ENCODE results near the gene PKN1. TPM values are rescaled to one million over a fixed set of nuclear protein-coding genes. Genes with fewer than 3 reads are reported as not detected.
A peak's percentile ranks its signal among the peaks of the same experiment; 100 is the strongest.

Gene PKN1
- total and polyA plus RNA-seq, 9 of the 15 experiments (the other 6 are each of a cell fraction or from before 2014, with no cell fraction given) = 0.30 to 228 (median 77.5) TPM

DNA sequence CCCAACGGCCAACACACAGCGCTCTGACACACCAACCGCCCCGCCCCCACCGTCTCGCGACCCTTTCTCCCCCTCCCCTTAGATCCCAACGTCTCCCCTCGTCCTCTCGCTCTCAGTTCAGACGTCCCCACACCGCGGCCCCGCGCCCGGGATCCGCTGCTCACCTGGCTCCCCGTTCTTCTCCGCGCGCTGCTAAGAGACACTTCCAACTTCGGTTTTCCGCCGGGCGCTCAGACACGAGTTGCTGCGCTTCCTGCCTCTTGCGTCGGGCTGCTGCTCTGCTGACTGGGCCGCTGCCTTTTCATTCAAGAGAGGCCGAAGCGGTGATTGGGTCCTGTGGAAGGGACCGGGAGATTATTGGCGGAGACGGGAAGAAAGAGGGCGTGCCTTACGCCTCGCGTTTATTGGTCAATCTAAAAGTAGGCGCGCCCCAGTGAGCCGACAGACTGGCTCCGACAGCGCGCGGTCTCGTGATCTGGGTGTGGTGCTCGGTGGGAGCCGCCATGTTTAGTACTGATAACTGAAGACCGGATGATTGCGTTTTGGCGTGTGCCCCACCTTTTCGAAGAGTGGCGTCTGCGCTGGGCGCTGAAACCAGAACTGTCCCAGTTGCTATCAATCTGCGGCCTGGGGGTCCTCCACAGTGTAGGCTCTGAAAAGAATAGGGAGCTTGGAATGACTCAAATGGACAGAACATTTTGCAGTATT lies 13.8 kb upstream of the PKN1 start, which contains the start of gene DDX39A (continued):
- TF ChIP-seq SP1 (CRISPR knock-in tag; IDR thresholded peaks at IDR 0.05) = peak; percentile 74
- peak; percentile 46; the same call in 1 of the 2 replicates for TF ChIP-seq NFIC (IDR thresholded peaks at IDR 0.05)
- TF ChIP-seq, protein P1, sequence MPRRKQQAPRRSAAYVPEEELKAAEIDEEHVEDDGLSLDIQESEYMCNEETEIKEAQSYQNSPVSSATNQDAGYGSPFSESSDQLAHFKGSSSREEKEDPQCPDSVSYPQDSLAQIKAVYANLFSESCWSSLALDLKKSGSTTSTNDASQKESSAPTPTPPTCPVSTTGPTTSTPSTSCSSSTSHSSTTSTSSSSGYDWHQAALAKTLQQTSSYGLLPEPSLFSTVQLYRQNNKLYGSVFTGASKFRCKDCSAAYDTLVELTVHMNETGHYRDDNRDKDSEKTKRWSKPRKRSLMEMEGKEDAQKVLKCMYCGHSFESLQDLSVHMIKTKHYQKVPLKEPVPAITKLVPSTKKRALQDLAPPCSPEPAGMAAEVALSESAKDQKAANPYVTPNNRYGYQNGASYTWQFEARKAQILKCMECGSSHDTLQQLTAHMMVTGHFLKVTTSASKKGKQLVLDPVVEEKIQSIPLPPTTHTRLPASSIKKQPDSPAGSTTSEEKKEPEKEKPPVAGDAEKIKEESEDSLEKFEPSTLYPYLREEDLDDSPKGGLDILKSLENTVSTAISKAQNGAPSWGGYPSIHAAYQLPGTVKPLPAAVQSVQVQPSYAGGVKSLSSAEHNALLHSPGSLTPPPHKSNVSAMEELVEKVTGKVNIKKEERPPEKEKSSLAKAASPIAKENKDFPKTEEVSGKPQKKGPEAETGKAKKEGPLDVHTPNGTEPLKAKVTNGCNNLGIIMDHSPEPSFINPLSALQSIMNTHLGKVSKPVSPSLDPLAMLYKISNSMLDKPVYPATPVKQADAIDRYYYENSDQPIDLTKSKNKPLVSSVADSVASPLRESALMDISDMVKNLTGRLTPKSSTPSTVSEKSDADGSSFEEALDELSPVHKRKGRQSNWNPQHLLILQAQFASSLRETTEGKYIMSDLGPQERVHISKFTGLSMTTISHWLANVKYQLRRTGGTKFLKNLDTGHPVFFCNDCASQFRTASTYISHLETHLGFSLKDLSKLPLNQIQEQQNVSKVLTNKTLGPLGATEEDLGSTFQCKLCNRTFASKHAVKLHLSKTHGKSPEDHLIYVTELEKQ (CRISPR knock-in tag; IDR thresholded peaks at IDR 0.05) = 0 out of 2 replicates have a peak, but pooled peaks have one; percentile 38
- TF ChIP-seq, protein P2, sequence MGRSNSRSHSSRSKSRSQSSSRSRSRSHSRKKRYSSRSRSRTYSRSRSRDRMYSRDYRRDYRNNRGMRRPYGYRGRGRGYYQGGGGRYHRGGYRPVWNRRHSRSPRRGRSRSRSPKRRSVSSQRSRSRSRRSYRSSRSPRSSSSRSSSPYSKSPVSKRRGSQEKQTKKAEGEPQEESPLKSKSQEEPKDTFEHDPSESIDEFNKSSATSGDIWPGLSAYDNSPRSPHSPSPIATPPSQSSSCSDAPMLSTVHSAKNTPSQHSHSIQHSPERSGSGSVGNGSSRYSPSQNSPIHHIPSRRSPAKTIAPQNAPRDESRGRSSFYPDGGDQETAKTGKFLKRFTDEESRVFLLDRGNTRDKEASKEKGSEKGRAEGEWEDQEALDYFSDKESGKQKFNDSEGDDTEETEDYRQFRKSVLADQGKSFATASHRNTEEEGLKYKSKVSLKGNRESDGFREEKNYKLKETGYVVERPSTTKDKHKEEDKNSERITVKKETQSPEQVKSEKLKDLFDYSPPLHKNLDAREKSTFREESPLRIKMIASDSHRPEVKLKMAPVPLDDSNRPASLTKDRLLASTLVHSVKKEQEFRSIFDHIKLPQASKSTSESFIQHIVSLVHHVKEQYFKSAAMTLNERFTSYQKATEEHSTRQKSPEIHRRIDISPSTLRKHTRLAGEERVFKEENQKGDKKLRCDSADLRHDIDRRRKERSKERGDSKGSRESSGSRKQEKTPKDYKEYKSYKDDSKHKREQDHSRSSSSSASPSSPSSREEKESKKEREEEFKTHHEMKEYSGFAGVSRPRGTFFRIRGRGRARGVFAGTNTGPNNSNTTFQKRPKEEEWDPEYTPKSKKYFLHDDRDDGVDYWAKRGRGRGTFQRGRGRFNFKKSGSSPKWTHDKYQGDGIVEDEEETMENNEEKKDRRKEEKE (IDR thresholded peaks at IDR 0.05; ENCODE audit: borderline replicate concordance in 1 of 2, control insufficient read depth in 1 of 2, low read depth in 2 of 2, low read length in 1 of 2) = no peak
- no peak for TF ChIP-seq HSF4 (CRISPR knock-in tag; IDR thresholded peaks at IDR 0.05; ENCODE audit: borderline replicate concordance)
- peak in 1 of 2 experiments; percentile 57; a peak in 2 of 4 replicates for TF ChIP-seq TBL1XR1 (IDR thresholded peaks at IDR 0.05; ENCODE audit: low read length in 2 of 2)
- no peak for TF ChIP-seq GATAD2A (IDR thresholded peaks at IDR 0.05)
- no peak for TF ChIP-seq ZNF253 (CRISPR knock-in tag; conservative IDR thresholded peaks at IDR 0.05)
- no peak for TF ChIP-seq COPS2 (conservative IDR thresholded peaks at IDR 0.05)
- no peak for TF ChIP-seq KAT8 (IDR thresholded peaks at IDR 0.05; ENCODE audit: low read depth)
- TF ChIP-seq, protein P3, sequence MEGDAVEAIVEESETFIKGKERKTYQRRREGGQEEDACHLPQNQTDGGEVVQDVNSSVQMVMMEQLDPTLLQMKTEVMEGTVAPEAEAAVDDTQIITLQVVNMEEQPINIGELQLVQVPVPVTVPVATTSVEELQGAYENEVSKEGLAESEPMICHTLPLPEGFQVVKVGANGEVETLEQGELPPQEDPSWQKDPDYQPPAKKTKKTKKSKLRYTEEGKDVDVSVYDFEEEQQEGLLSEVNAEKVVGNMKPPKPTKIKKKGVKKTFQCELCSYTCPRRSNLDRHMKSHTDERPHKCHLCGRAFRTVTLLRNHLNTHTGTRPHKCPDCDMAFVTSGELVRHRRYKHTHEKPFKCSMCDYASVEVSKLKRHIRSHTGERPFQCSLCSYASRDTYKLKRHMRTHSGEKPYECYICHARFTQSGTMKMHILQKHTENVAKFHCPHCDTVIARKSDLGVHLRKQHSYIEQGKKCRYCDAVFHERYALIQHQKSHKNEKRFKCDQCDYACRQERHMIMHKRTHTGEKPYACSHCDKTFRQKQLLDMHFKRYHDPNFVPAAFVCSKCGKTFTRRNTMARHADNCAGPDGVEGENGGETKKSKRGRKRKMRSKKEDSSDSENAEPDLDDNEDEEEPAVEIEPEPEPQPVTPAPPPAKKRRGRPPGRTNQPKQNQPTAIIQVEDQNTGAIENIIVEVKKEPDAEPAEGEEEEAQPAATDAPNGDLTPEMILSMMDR (IDR thresholded peaks at IDR 0.05 in 2 of 3, conservative IDR thresholded peaks at IDR 0.05 in 1 of 3; ENCODE audit: insufficient read depth in 2 of 3, low read depth in 1 of 3, low read length in 3 of 3) = 0 out of 6 replicates have a peak, but pooled peaks of 1 of the 3 experiments have one; percentile 1
- TF ChIP-seq, protein P4, sequence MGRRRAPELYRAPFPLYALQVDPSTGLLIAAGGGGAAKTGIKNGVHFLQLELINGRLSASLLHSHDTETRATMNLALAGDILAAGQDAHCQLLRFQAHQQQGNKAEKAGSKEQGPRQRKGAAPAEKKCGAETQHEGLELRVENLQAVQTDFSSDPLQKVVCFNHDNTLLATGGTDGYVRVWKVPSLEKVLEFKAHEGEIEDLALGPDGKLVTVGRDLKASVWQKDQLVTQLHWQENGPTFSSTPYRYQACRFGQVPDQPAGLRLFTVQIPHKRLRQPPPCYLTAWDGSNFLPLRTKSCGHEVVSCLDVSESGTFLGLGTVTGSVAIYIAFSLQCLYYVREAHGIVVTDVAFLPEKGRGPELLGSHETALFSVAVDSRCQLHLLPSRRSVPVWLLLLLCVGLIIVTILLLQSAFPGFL (CRISPR knock-in tag; IDR thresholded peaks at IDR 0.05) = no peak
- TF ChIP-seq U2AF2 (optimal IDR thresholded peaks at IDR 0.05; ENCODE audit: low read depth, low read length) = no peak
- no peak for TF ChIP-seq BCOR (IDR thresholded peaks at IDR 0.05)
- TF ChIP-seq ELF4 (CRISPR knock-in tag; IDR thresholded peaks at IDR 0.05) = peak; percentile 91; the same call in 1 of the 2 replicates
- TF ChIP-seq SMARCA4 (IDR thresholded peaks at IDR 0.05) = peak; percentile 45; the same call in 1 of the 2 replicates
